ENCODE results near the gene OTOL1.

DNA sequence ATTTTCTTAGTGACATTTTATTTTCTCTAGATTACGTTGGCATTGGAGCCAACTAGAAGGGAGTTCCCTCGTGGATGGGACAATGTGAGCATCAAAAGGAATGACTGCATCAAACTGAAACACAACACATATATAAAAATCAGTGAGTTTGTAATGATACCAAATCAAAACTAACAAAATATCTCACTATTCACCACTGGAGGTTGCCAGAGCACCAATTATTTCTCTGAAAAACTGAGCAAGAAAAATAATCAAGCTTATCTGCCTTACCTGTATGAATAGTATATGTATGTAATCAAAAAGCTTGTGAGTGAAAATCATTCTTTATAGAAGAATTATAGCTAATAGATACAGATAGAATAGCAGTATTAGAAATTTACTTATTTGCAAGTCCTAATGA lies 46.8 kb upstream of the OTOL1 start:
- no peak for TF ChIP-seq POLR2A (IDR thresholded peaks at IDR 0.05)
- TF ChIP-seq, protein P1, sequence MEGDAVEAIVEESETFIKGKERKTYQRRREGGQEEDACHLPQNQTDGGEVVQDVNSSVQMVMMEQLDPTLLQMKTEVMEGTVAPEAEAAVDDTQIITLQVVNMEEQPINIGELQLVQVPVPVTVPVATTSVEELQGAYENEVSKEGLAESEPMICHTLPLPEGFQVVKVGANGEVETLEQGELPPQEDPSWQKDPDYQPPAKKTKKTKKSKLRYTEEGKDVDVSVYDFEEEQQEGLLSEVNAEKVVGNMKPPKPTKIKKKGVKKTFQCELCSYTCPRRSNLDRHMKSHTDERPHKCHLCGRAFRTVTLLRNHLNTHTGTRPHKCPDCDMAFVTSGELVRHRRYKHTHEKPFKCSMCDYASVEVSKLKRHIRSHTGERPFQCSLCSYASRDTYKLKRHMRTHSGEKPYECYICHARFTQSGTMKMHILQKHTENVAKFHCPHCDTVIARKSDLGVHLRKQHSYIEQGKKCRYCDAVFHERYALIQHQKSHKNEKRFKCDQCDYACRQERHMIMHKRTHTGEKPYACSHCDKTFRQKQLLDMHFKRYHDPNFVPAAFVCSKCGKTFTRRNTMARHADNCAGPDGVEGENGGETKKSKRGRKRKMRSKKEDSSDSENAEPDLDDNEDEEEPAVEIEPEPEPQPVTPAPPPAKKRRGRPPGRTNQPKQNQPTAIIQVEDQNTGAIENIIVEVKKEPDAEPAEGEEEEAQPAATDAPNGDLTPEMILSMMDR (IDR thresholded peaks at IDR 0.05): no peak
